Measurements from ENCODE around the gene IFFO2. TPM values are rescaled to one million over a fixed set of nuclear protein-coding genes. Genes with fewer than 3 reads are reported as not detected.

IFFO2 gene
- total and polyA plus RNA-seq, 2 of the 8 experiments (the other 6 are each of a cell fraction or from before 2014, with no cell fraction given), result 6.6 to 10.4 TPM

DNA sequence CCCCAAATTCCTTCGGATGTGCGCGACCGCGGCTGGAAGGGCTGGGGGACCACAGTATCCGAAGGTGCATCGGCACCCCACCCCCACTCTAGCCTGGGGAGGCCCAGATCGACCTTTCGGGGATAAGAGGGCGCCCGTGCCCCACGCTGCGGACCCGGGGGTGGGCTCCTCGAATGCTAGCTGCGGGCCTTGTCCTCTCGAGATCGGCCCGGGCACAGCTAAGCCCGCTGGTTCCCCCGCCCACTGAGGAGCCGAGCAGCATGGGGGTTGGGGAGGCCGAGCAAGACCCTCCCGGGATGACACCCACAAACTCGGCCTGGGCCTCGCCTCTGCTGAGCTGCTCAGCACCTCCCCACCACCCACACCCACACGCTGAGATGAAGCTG is 653 bp upstream of the IFFO2 start (continued):
- TF ChIP-seq TAF7 (optimal IDR thresholded peaks at IDR 0.05; ENCODE audit: borderline replicate concordance, low read depth, low read length) (no peak), KDM4A (IDR thresholded peaks at IDR 0.05; ENCODE audit: low read depth, low read length, severe bottlenecking) (peak; percentile 30), MAX (IDR thresholded peaks at IDR 0.05) (no peak), SIN3A (conservative IDR thresholded peaks at IDR 0.05 in 1 of 2, IDR thresholded peaks at IDR 0.05 in 1 of 2; ENCODE audit: low read depth in 1 of 2, low read length in 2 of 2) (0 out of 4 replicates have a peak, but pooled peaks of 1 of the 2 experiments have one; percentile 12), CTCF (IDR thresholded peaks at IDR 0.05; ENCODE audit: control extremely low read depth in 1 of 3, insufficient read depth in 1 of 3, low read depth in 1 of 3, low read length in 3 of 3) (no peak), CHD7 (IDR thresholded peaks at IDR 0.05; ENCODE audit: insufficient replicate concordance, low read length) (no peak), SUZ12 (IDR thresholded peaks at IDR 0.05; ENCODE audit: low read length) (no peak)
